H9 (cell line): ENCODE data around the gene TAOK1. TPM values are rescaled to one million over a fixed set of nuclear protein-coding genes. Genes with fewer than 3 reads are reported as not detected.

Experiments used
- DNase-seq: peaks from one replicate; pipeline ENCODE4 v3.0.0-alpha.2; 2017
- H2AFZ ChIP-seq: one replicate; pipeline ENCODE4 v1.6.1; 2013; ENCODE audit warnings: mild to moderate bottlenecking, low read length, control low read depth, moderate library complexity
- H2AK5ac ChIP-seq: 2 replicates; pipeline ENCODE4 v1.6.1; 2013; ENCODE audit warnings: low read length, control low read depth, mixed read lengths; ENCODE audit not compliant: insufficient read length
- H2BK120ac ChIP-seq: one replicate; pipeline ENCODE4 v1.6.1; 2013; ENCODE audit warnings: low read depth, mild to moderate bottlenecking, low read length, control low read depth, inconsistent platforms; ENCODE audit not compliant: poor library complexity, severe bottlenecking
- H2BK12ac ChIP-seq: 2 replicates; pipeline ENCODE4 v1.6.1; 2013; ENCODE audit warnings: low read length, control low read depth, mixed read lengths, low read depth; ENCODE audit not compliant: insufficient read length
- H2BK15ac ChIP-seq: 2 replicates; pipeline ENCODE4 v1.6.1; 2013; ENCODE audit warnings: low read depth, low read length, control low read depth
- H2BK20ac ChIP-seq: one replicate; pipeline ENCODE4 v1.6.1; 2013; ENCODE audit warnings: low read depth, mild to moderate bottlenecking, low read length, control low read depth, inconsistent platforms; ENCODE audit not compliant: poor library complexity, severe bottlenecking
- H2BK5ac ChIP-seq: 2 replicates; pipeline ENCODE4 v1.6.1; 2013; ENCODE audit warnings: low read length, control low read depth, mixed read lengths; ENCODE audit not compliant: insufficient read length
- H3K14ac ChIP-seq: 2 replicates; pipeline ENCODE4 v1.6.1; 2013; ENCODE audit warnings: low read length, control low read depth; ENCODE audit not compliant: insufficient read depth
- H3K18ac ChIP-seq: 2 replicates; pipeline ENCODE4 v1.6.1; 2013; ENCODE audit warnings: low read depth, mild to moderate bottlenecking, mixed read lengths, low read length, control low read depth; ENCODE audit not compliant: insufficient read length
- H3K23ac ChIP-seq: 2 replicates; pipeline ENCODE4 v1.6.1; 2013; ENCODE audit warnings: low read length, control low read depth, mixed read lengths, low read depth; ENCODE audit not compliant: insufficient read length
- H3K23me2 ChIP-seq: 2 replicates; pipeline ENCODE4 v1.6.1; 2013; ENCODE audit warnings: low read depth, mild to moderate bottlenecking, mixed read lengths, low read length, control low read depth; ENCODE audit not compliant: insufficient read length, poor library complexity, severe bottlenecking
- H3K27ac ChIP-seq: 2 replicates; pipeline ENCODE4 v1.5.1; 2013; ENCODE audit warnings: low read length, control low read depth, mixed read lengths, low read depth; ENCODE audit not compliant: insufficient read length
- H3K27me3 ChIP-seq: 2 replicates; pipeline ENCODE4 v1.6.1; 2013; ENCODE audit warnings: low read length, control low read depth, inconsistent platforms; ENCODE audit not compliant: insufficient read depth
- H3K4ac ChIP-seq: 2 replicates; pipeline ENCODE4 v1.6.1; 2013; ENCODE audit warnings: low read depth, mild to moderate bottlenecking, control low read depth, inconsistent platforms, low read length, moderate library complexity
- H3K4me1 ChIP-seq: 2 replicates; pipeline ENCODE4 v1.6.1; 2013; ENCODE audit warnings: low read length, control low read depth, inconsistent platforms; ENCODE audit not compliant: insufficient read depth
- H3K4me2 ChIP-seq: 2 replicates; pipeline ENCODE4 v1.6.1; 2013; ENCODE audit warnings: low read length, control low read depth, mixed read lengths; ENCODE audit not compliant: insufficient read length, insufficient read depth
- H3K56ac ChIP-seq: 2 replicates; pipeline ENCODE4 v1.6.1; 2013; ENCODE audit warnings: low read depth, mild to moderate bottlenecking, mixed read lengths, low read length, control low read depth; ENCODE audit not compliant: insufficient read length
- H3K79me1 ChIP-seq: 2 replicates; pipeline ENCODE4 v1.6.1; 2013; ENCODE audit warnings: low read depth, mild to moderate bottlenecking, moderate library complexity, low read length, control low read depth, inconsistent platforms; ENCODE audit not compliant: insufficient read depth, poor library complexity, severe bottlenecking
- H3K79me2 ChIP-seq: 2 replicates; pipeline ENCODE4 v1.6.1; 2013; ENCODE audit warnings: low read length, control low read depth, inconsistent platforms; ENCODE audit not compliant: insufficient read depth
- H3K9ac ChIP-seq: 2 replicates; pipeline ENCODE4 v1.6.1; 2013; ENCODE audit warnings: low read length, control low read depth, mixed read lengths; ENCODE audit not compliant: insufficient read length; ENCODE audit errors: extremely low read depth
- H3K9me3 ChIP-seq: one replicate; pipeline ENCODE4 v1.6.1; 2013; ENCODE audit warnings: low read depth, low read length, inconsistent platforms; ENCODE audit not compliant: control insufficient read depth
- H3T11ph ChIP-seq: one replicate; pipeline ENCODE4 v1.6.1; 2013; ENCODE audit warnings: mild to moderate bottlenecking, low read length, control low read depth, inconsistent platforms
- H4K20me1 ChIP-seq: one replicate; pipeline ENCODE4 v1.6.1; 2013; ENCODE audit not compliant: control insufficient read depth, insufficient read length, insufficient read depth
- H4K5ac ChIP-seq: 2 replicates; pipeline ENCODE4 v1.6.1; 2013; ENCODE audit warnings: low read depth, mild to moderate bottlenecking, mixed read lengths, low read length, control low read depth; ENCODE audit not compliant: insufficient read length
- H4K8ac ChIP-seq: replicated peaks from 2 replicates; pipeline ENCODE4 v1.6.1; 2013; ENCODE audit warnings: low read length, control low read depth, mixed read lengths, low read depth; ENCODE audit not compliant: insufficient read length
- H4K91ac ChIP-seq: 2 replicates; pipeline ENCODE4 v1.6.1; 2013; ENCODE audit warnings: low read depth, mild to moderate bottlenecking, moderate library complexity, mixed read lengths, low read length, control low read depth; ENCODE audit not compliant: insufficient read length
- H3K27ac Mint-ChIP-seq, 3 experiments: 2 replicates in 2 of 3; 3 replicates in 1 of 3; pipeline ENCODE4 v1.8.0; 2020 to 2021; ENCODE audit warnings: mixed read lengths in 3 of 3, mild to moderate bottlenecking in 1 of 3, moderate library complexity in 1 of 3
- H3K27me3 Mint-ChIP-seq: 2 replicates; pipeline ENCODE4 v1.8.0; 2021; ENCODE audit warnings: low read depth, mild to moderate bottlenecking, moderate library complexity, mixed read lengths
- H3K36me3 Mint-ChIP-seq, 3 experiments: 2 replicates in 2 of 3; 3 replicates in 1 of 3; pipeline ENCODE4 v1.8.0; 2020 to 2021; ENCODE audit warnings: low read depth in 3 of 3, mixed read lengths in 3 of 3; ENCODE audit not compliant: insufficient read depth in 1 of 3
- H3K4me1 Mint-ChIP-seq, 2 experiments: 2 replicates each; pipeline ENCODE4 v1.8.0; 2020; ENCODE audit warnings: mixed read lengths in 2 of 2
- H3K4me3 Mint-ChIP-seq, 2 experiments: 2 replicates in 1 of 2; 3 replicates in 1 of 2; pipeline ENCODE4 v1.8.0; 2020 to 2021; ENCODE audit warnings: mild to moderate bottlenecking in 2 of 2, mixed read lengths in 2 of 2, moderate library complexity in 1 of 2
- H3K9me3 Mint-ChIP-seq, 2 experiments: 2 replicates in 1 of 2; 3 replicates in 1 of 2; pipeline ENCODE4 v1.8.0; 2020; ENCODE audit warnings: mild to moderate bottlenecking in 2 of 2, mixed read lengths in 2 of 2, moderate library complexity in 1 of 2
- CTCF ChIP-seq: fragments of 200-600 bp; sonication (generic); conservative IDR thresholded peaks from 3 replicates; pipeline ENCODE4 v1.8.0; 2021; ENCODE audit warnings: antibody characterized with exemption, mild to moderate bottlenecking
- WGBS: extraction: QIAGEN DNeasy Blood & Tissue Kit; methylation state at CpG from one replicate; pipeline ENCODE4 v1.1.7; 2013; ENCODE audit warnings: missing lambda C conversion rate, low lambda C conversion rate, mixed read lengths; ENCODE audit not compliant: insufficient read length; ENCODE audit errors: extremely low coverage; 5-methylcytosine and 5-hydroxymethylcytosine counted together
- total RNA-seq: library from RNA; stranded (reverse); gene quantifications from 2 replicates; pipeline ENCODE4 v1.2.1, GENCODE V29; 2021

TAOK1 gene
- total RNA-seq, 1 experiment from 2014 or later, result 93.0 TPM

DNA sequence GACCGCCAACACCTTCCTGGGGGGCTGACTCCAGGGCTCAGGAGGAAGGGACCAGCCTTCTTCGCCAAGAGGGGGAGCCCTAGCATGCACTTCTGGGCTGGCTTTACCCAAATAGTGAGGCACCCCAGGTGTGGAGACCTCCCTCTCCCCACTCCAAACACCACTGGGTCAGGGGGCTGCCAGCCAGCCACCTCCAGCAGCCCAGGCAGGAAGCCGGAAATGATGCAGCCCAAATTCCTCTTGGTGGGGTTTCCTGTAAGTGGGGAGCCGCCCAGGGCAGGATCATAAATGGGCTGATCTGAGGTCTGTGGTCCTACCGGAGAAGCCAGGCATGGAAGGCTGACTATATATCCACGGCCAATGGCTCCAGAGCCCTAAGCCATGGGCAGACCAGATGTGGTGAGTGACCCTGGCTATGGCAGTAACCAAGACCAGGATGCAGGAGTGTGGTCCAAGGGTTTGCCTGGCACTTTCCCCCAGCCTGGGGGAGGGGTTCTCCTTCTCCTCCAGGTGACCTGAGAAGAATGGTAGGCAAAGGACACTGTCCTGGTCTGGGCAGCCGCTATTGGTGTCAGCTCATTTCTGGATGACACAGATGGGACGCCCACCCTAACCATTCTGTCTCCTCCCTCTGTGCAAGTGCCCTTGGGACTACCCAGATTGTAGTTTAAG lies 195.1 kb downstream of the TAOK1 start:
- Histone ChIP-seq H4K91ac (no peak overlapping the region), H3K9me3 (no peaks in the 10 kb centered on the region), H3K9ac (no peak overlapping the region), H3K23me2 (peaks cover 15% of the 10 kb centered on the region), H4K20me1 (no peaks in the 10 kb centered on the region), H2BK20ac (no peak overlapping the region), H2AFZ (no peak overlapping the region), H4K8ac (no peak overlapping the region), H3K27ac (no peak overlapping the region), H3K4me2 (no peak overlapping the region), H4K5ac (no peak overlapping the region), H3K14ac (no peak overlapping the region; the same call in 1 of the 2 replicates), H2BK12ac (no peak overlapping the region), H3K4me1 (peaks cover 15% of the 10 kb centered on the region; the same call in 1 of the 2 replicates), H3K23ac (no peak overlapping the region), H3K4ac (no peak overlapping the region), H3K18ac (no peak overlapping the region), H2AK5ac (no peak overlapping the region), H2BK15ac (no peak overlapping the region), H2BK120ac (no peak overlapping the region), H3K79me2 (peaks cover 23% of the 10 kb centered on the region; the same call in 1 of the 2 replicates), H3K56ac (no peak overlapping the region), H3K27me3 (no peaks in the 10 kb centered on the region), H2BK5ac (no peak overlapping the region), H3T11ph (no peak overlapping the region), H3K79me1 (peaks cover 4% of the 10 kb centered on the region)
- DNase-seq, result no peak
- H3K27me3 Mint-ChIP-seq, result no peaks in the 10 kb centered on the region
- peak; percentile 47 for TF ChIP-seq CTCF
- peaks cover 13 to 30% (median 24%) of the 10 kb centered on the region in 3 experiments; a peak in 6 of 7 replicates for H3K36me3 Mint-ChIP-seq
- H3K9me3 Mint-ChIP-seq, result no peaks in the 10 kb centered on the region
- WGBS, result no CpG with 5 or more reads among the region's 8 CpGs
- no peak overlapping the region for H3K4me3 Mint-ChIP-seq
- peaks cover 32 to 48% of the 10 kb centered on the region in 2 experiments for H3K4me1 Mint-ChIP-seq
- peak overlapping the region in 1 of 3 experiments; percentile 76; a peak in 2 of 7 replicates for H3K27ac Mint-ChIP-seq
